ENCODE results near the gene RPN2.

Gene RPN2

DNA sequence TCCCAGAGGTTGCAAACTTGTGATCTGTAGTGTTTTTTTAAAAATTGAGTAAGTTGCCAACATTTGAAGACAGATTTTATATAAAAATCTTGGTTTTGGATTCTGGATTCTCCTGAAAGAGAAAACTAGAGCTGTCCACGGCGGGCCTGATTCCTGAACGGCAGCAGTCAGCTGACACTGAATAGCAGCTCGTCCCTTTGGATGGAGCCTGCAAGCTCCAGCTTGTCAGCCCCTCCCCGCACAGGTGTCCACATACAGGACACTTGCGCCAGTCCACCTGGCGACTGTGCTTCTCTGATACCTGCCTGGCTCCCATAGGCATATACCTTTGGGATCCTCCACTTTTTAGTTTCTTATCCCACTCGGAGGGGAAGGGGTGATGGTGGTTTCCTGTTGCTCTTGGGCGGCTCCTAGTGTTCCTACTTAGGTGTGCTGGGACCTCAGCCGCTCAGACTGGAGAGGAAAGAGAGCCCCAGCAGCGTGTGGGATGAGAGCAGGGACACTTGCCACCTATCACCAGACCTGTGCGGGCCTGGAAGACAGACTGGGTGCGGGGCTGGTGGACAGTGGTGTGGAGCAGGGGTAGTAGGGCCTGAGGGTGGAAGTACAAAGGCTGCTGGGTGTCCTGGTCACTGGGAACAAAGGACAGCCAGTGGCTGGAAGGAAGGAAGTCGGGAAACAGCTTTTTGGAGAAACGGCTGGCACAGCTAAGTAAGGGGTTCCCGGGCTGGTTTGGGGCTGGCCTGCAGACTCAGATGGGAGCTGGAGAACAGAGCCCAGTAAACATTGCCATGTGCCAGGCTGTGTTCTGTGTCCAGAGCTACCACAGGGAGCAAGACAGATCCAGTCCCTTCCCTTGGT lies 64.2 kb downstream of the RPN2 start:
- DNase-seq (ENCODE audit: low read depth): no peak

DNA sequence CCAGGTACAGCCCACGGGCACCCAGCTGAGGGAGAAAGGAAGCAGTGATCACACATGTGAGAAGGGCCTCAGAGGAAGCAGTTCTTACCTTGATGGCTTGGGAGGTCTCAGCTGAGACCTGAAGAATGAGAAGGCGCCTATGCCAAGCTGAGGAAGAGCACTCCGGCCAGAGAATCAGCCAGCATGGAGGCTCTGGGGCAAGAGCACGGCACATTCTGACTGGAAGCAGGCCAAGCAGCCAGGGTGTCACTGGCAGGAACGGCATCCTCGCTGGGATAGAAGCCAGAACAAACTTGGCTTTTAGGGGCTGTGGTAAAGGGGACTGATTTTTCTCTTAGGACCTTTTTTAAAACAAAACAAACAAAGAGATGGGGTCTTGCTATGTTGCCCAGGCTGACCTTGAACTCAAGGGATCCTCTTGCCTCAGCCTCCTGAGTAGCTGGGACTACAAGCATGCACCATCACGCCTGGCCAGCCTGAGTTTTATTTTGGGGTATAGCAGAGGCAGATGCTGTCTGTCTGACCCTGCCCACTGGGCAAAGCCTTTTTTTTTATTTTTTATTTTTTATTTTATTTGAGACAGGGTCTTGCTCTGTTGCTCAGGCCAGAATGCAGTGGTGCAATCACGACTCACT lies 64.9 kb downstream of the RPN2 start:
- no peak for DNase-seq (ENCODE audit: low read depth)

DNA sequence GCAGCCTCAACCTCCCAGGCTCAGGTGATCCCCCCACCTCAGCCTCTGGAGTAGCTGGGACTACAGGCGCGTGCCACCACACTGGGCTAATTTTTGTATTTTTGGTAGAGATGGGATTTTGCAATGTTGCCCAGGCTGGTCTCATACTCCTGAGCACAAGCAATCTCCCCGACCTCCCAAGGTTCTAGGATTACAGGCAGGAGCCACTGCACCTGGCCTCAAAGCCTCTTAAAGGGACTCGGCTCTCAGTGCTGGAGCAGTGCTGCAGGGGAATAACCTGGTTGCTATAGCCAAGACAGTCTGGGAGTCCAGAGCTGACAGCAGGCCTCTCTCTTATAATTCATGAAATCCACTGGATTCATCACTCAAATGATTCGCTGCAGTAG lies 65.4 kb downstream of the RPN2 start:
- DNase-seq (ENCODE audit: low read depth): no peak

DNA sequence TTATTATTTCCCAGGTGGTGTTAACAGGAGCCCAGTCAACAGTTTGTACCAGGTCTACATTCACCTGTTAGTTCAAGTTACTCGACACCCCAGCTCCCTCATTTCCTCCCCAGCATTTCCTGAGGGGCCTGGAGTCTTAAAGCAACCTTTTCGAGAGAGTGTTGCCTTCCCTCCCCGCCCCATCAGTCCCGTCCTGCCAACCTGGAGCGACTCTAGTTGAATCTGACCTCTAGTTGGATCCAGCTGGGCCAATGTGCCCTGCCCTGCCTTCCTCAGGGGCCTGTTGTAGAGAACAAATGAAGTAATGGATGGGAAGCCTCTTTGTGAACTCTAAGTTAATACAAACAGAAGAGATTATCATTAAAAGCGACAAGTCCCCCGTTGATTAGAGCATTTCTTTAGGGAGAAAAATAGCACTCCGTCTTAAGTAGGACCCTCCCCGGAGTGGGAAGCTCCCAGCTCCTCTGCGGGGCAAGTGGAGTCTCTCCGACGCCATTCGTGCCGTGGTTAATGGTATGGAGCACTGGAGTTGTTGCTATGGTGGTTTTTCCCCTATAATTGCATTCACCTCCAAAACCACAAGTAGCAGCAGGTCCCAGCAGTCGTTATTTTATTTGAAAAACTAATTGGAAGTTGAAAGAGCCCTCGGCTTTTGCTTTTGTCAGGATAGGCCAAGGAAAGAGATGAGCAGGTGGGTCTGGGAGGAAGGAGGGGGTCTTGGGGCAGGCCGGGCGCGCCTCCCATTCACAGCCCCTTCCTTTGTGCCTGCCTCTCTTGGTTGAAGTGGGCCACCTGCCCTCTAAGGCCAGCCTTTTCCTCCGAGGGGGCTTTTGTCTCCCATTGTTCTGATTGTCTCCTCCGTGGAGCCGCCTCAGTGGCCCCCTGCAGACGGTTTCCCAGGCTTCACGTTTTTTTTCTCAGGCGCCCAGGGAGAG lies 66.4 kb downstream of the RPN2 start:
- no peak for DNase-seq (ENCODE audit: low read depth)

DNA sequence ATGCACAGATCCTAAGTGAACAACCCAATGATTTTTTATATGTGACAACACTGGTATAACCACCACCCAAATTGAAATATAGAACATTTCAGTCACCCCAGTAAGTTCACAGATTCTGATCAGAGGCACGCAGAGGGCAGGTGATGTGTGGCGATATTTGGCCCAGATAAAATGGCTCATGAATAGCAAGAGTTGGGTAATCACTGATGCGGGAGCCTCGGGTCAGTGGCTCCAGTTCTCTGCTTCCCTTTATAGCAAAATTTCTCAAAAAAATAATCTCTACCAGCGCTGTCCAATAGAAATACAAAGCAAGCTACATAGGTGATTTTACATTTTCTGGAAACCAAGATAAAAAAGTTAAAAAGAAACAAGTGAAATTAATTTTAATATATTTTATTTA lies 67.6 kb downstream of the RPN2 start:
- DNase-seq (ENCODE audit: low read depth): no peak

DNA sequence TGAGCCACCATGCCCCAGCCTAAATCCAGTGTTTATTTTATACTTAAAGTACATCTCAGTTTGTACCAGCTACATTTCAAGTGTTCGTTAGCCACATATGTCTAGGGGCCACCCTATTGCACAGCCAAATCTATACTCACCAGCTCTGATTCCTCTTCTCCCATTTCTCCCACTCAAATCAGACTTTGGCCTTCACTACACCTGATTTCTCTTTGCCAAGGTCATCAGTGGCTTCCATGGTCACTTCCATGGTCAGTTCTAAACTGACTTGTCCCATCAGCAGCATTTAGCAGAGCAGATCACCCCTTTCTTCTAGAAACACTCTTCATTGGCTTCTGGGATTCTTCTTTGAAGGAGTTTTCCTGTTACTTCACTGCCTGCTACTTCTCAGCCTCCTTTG lies 68.4 kb downstream of the RPN2 start:
- DNase-seq (ENCODE audit: low read depth): no peak

DNA sequence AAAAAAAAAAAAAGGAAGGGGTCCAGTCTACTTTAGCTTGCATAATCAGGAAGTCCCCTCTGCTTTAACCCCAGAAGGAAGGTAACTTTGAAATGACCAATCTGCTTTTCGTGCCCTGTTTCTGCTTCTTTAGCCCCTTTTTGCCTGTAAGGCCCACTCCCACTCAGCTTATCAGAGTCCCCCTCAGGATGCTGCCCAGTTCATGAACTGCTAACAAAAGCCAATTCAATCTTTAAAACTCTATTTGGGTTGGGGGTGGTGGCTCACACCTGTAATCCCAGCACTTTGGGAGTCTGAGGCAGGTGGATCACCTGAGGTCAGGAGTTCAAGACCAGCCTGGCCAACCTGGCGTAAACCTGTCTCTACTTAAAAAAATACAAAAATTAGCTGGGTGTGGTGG lies 70.2 kb downstream of the RPN2 start:
- no peak for DNase-seq (ENCODE audit: low read depth)

DNA sequence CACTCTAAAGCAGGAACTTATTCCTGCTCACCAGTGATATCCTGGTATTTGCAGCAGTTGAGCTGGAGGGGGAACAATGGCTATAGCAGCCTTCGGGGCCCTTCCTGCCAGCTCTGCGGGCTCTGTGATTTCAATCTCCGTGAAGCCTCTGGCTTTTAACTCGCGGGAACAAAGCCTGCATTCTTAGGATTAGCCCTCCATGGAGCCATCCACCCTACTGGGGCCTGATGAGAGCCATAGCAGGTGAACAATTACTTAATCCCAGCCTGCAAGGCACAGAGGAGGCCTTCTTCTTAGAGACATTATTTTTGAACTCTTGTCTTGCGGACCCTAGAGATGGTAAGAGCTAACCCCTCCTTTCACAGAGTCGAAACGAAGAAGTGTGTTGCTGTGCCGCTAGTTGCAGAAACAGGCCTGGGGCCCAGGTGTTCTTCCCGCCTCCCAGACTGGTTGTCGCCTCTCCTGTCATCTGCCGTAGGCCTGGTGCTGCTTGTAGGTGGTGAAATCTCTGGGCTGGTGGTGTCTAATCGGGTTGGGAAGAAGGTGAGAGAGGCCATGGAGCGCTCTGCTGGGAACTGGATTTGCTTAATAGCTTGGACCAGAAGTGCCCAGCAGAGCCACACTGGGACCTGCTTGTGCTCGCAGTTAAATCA lies 72.8 kb downstream of the RPN2 start:
- DNase-seq (ENCODE audit: low read depth): no peak

DNA sequence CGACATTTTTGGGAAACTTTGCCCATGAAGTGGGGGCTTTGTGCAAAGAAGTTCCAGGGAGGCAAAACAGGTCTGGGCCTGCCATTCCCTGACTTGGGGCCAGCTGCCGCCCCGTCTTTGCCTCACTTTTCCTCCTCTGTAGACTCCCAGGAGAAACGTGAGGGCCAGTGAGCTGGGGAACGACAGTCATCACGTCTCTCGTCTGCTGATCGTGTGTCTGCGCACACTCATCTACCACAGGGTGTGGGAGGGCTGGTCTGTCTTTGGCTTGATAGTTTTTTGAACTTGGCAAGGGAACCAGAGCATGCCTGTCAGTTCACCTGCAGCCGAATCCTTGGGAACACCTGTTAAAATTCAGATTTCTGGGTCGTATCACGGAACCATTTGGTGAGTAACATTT lies 74.0 kb downstream of the RPN2 start:
- DNase-seq (ENCODE audit: low read depth): no peak

DNA sequence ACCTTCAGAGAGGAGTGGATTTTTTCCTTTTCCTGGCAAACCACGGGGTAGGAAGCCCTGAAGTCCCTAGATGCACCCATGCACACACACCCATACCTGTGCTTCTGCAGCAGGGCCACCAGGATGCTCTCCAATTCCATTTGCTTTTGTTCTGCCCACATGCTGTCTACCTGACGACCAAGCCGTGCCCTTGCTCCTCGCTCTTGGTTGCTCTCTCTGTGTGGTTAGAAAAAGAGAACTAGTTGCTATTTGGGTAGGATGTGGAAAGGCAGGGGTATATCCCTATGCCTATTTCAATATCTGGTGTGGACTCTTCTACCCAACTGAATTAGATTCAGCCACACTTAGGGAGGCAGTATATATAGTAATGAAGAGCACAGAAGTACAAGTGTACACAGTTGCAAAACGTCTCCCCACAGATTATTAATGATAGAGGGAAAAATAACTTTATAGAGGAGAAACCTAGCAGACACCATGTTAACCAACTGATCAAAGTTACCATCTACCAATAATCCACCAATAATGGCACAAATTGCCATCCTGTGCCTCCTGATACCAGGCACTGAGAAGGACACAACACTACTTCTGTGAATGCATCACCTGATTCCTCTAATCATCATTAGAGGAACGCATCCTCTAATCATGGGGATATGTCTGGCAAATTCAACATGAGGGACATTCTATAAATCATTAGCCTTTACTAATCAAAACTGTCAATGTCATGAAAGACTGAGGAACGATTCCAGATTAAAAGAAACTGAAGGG lies 75.2 kb downstream of the RPN2 start:
- no peak for DNase-seq (ENCODE audit: low read depth)

DNA sequence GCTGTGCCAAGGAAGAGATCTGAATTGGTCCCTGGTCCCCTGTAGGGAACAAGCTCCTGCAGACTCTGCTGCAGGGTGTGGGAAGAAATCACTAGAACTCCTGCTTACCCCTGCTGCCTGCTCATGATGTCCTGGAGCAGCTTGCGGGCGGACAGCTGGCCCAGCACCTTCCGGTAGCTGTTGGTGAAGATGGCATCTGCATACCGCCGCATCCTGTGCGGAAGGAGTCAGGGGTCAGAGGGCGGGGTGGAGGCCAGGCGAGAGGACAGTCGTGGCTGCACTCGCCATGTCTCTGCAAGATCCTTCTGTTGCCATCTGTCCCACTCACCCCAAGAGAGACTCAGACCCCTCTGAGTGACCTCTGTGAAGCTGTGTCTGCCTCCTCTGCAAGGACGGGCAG lies 77.2 kb downstream of the RPN2 start:
- no peak for DNase-seq (ENCODE audit: low read depth)

DNA sequence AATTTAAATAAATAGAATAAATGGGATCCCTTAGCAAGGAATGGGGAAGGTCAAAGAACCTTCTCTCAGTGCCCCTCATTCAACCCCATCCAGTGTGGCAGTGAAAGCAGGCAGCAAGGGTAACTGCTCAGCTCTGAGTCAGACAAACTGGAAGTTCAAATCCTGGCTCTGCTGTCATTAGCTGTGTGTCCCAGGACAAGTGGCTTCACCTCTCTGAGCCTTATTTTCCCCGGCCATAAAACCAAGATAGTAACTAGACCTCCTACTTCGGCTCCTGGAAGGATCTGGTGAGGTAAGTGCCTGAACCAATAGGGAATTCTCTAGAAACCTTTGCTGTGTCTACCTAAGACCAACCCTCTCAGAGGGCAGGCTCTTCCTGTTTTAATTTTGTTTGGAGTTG lies 78.4 kb downstream of the RPN2 start:
- DNase-seq (ENCODE audit: low read depth): no peak

DNA sequence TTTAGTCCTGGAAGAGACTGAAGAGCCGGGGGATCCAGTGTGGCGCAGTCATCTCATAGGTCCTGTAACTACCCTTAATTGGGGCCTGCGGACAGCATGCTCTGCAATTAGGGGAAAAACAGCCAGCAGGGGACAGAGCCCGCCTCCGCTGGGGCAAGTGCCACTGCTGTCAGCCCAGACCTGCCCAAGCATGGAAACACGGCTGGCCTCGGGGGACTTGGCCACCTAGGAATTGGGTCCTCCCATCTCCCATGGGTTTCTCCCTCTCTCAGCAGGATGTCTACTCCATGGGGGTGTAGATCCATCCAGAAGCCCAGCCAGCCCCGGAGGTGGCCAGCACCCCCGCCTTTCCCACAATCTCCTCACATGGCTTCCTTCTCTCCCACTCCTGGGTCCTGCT lies 78.9 kb downstream of the RPN2 start:
- no peak for DNase-seq (ENCODE audit: low read depth)

DNA sequence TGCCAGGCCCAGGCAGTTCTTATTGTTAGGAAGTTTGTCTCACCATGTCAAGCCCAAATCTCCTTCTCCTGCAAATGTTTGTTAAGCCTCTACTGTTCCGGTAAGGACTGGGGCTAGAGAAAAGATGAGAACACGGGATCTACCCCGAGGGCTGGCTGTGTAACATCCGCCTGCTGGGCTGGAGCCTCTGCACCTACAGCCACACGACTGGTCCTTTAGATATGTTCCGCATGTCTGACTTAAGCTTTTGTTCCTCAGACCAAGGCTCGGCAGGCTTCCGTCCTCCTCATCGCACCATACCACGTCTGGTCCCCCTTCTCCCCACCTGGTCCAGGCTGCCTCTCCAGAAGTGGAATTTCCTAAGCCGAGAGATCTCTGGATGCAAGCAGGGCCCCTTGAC lies 79.9 kb downstream of the RPN2 start:
- DNase-seq (ENCODE audit: low read depth): no peak

DNA sequence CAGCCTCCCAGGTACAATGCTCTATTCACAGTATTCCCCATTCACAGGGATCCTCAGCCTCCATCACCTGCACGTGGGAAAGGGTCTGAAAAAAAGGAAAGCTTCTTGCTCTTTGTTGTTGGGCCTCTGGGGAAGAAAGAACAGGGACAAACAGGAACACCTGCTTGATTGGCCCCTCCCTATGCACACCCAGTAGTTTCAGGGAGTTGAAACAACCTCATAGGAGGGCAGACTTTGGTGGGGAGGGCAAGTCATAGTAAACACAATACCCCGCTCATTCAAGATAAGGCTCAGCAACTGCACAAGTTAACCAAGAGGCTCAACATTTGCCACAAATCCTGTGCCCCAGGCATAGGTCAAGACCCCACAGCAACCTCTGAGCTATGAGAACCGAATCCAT lies 80.7 kb downstream of the RPN2 start:
- DNase-seq (ENCODE audit: low read depth): no peak

DNA sequence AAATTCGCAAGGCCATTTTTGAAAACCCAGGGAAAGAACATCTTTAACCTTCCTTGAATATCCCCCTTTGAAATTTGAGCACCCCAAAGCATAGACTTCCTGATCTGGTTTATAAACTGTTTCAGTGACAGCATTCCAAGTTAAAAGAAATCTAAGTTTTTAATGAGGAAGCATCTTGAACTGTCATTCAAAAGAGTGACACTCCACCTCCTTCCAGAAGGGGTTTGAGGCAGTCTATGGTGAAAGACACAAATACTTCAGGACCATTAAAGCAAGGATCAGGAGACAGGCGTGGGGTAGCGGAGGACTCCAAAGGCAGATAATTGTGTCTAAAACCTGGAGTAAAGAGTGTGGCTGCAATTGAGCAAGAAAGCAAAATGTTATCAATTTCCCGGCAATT lies 81.8 kb downstream of the RPN2 start:
- no peak for DNase-seq (ENCODE audit: low read depth)

DNA sequence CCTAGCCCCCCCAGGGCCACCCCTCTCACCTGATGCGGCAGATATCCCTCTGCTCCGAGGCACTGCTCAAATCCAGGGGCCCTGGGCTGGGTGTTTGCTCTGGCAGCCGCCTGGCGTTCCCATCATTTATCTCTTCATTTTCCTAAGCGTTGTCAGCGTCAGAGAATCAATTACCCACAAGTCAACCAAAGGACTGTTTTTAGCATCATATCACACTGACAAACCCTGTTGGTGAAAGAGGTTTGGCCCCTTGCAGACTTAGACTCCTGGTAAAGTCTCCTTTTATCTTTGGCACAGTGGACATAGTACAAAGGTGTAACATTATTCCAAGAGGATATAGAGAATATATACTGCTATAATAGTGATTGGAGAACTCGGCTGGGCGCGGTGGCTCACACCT lies 82.6 kb downstream of the RPN2 start, which contains the start of gene GHRH:
TSS of gene GHRH (minus strand) at position 101 of the 400 bp plus-strand sequence. CDS start 4,925 bp downstream, outside the sequence.
- DNase-seq (ENCODE audit: low read depth): no peak

DNA sequence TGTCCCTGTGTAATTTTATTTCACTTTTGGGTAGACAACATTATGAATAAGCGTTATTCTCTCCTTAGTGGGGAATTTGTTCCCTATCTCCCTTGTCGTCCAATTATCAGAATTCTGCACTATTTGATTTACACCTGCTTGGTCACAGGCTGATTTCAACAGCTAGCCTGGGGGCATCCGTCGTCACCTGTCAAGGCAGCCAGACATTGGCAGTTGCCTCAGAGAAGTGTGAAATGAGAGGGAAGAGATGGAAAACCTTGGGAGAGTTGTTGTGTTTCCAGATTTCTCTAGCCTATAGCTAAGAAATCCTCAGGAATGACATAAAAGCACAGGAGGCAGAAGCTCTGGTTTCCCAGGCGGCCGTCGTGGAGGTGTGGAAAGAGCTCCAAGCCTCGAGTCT lies 83.4 kb downstream of the RPN2 start:
- no peak for DNase-seq (ENCODE audit: low read depth)

DNA sequence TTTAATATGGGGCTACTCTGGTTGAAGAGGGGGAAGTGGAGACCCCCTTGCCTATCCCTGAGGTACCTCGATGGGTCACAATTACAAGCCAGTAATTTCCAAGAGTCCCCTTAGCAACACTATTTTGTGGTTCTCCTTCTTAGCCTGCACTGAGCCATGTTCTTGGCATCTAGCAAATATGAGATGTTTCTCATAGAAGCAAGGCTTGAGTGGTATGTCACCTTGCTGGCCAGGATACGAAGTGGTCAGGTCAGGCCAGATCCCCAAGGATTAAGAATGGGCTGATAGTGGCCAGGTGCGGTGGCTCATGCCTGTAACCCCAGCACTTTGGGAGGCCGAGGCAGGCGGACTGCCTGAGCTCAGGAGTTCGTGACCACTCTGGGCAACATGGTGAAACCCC lies 84.6 kb downstream of the RPN2 start:
- DNase-seq (ENCODE audit: low read depth): no peak

DNA sequence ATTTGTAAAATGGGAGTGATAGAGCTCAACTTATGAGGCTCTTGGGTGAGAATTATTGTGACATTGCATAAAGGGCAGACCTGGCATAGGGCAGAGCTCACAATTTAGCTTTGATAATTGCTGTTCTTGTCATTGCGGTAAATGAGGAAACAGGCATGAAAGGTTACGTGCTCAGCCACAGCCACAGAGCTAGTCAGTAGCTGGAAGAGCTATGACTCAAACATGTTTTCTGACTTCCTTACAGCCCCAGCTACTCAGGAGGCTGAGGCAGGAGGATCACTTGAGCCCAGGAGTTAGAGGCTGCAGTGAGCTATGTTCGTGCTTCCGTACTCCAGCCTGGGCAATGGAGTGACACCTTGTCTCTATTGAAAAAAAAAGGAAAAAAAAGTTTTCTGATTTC lies 86.0 kb downstream of the RPN2 start:
- DNase-seq (ENCODE audit: low read depth): no peak

DNA sequence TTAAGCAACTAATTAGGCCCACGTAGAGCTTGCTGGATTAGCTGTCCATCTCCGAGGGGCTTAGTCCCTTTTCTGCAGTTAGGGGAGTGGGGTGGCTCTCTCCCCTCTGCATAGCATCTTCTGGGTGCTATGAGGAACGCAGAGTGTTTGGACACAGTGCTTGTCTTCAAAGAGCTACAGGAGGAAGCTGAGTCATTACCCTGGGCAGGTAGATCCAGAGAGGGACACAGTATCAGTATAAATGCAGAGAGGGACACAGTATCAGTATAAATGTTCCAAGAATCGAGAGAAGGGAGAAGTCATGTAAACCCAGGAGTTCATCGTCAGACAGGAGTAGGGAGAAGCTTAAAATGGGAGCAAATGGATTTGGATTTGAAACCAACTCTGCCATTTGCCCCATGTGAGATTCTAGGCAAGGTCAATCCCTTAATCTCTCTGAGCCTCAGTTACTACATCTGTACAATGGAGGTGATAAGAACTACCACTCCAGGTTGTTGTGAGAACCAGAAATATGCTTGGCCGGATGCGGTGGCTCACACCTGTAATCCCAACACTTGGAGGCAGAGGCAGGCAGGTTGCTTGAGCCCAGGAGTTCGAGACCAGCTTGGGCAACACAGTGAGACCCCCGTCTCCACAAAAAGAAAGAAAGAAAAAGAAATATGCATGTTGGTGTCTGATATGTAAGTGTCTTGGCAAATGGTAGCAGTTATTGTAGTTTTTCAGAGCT lies 88.0 kb downstream of the RPN2 start:
- DNase-seq (ENCODE audit: low read depth): no peak

All from GM04503 (cell line).